Tibial nerve (tissue), 4 donors: ENCODE data around the gene ACADS. TPM values are rescaled to one million over a fixed set of nuclear protein-coding genes. Genes with fewer than 3 reads are reported as not detected.
"Not testable (repeated sequence)": the region's sequence is repeated elsewhere in the genome, so short reads cannot be mapped to it uniquely, and the experiment has no call there.

Source experiments
- DNase-seq, 2 donors: peaks; one replicate each; pipeline ENCODE4 v3.0.0-alpha.2; 2019; ENCODE audit warnings: low spot score in 2 of 2
- H3K27ac ChIP-seq, 4 donors: fragments of 200-600 bp; sonication (generic) in 3 of 4; one replicate each; pipeline ENCODE4 v1.5.1; 2017 to 2019; ENCODE audit warnings: mild to moderate bottlenecking in 1 of 4
- H3K27me3 ChIP-seq, 2 donors: fragments of 200-600 bp; sonication (generic) in 1 of 2; one replicate each; pipeline versions ENCODE4 v1.5.1 to v1.6.0; 2017 to 2019
- H3K36me3 ChIP-seq, 3 donors: fragments of 200-600 bp; sonication (generic); one replicate each; pipeline ENCODE4 v1.5.1; 2018 to 2019
- H3K4me1 ChIP-seq, 4 donors: fragments of 200-600 bp; sonication (generic) in 3 of 4; one replicate each; pipeline ENCODE4 v1.5.1; 2017 to 2019
- H3K4me3 ChIP-seq, 4 donors: fragments of 200-600 bp; sonication (generic) in 3 of 4; one replicate each; pipeline ENCODE4 v1.5.1; 2017 to 2019; ENCODE audit warnings: mild to moderate bottlenecking in 1 of 4, moderate library complexity in 1 of 4
- H3K9me3 ChIP-seq, 4 donors: fragments of 200-600 bp; sonication (generic) in 3 of 4; one replicate each; pipeline ENCODE4 v1.5.1; 2017 to 2019
- CTCF ChIP-seq, 5 experiments: fragments of 200-600 bp in 3 of 5; fragments of 450-650 bp in 2 of 5; sonication (generic) in 3 of 5; IDR thresholded peaks; one replicate each; pipeline ENCODE4 v1.5.1; 2016 to 2019; ENCODE audit warnings: antibody characterized with exemption in 5 of 5, mild to moderate bottlenecking in 3 of 5, moderate library complexity in 2 of 5
- EP300 ChIP-seq, 2 donors: sonication (generic); formaldehyde crosslinking; IDR thresholded peaks; one replicate each; pipeline ENCODE4 v1.6.1; 2017; ENCODE audit warnings: antibody characterized with exemption in 2 of 2, mild to moderate bottlenecking in 1 of 2
- POLR2A ChIP-seq, 2 donors: fragments of 450-650 bp; IDR thresholded peaks; one replicate each; pipeline ENCODE4 v1.6.1; 2017; ENCODE audit warnings: antibody characterized with exemption in 2 of 2, mild to moderate bottlenecking in 2 of 2, moderate library complexity in 2 of 2
- WGBS, 2 donors: methylation state at CpG; one replicate each; pipeline ENCODE4 v1.1.5; 2018; 5-methylcytosine and 5-hydroxymethylcytosine counted together
- total RNA-seq, 4 donors: library from RNA; depleted of rRNA; stranded (reverse); fragments of >200 nt; gene quantifications; one replicate each; pipeline ENCODE4 v1.1.0, GENCODE V29; 2016

ACADS gene
- total RNA-seq, 4 donors from 2014 or later, result 24.7 to 53.4 (median 34.3) TPM

- Histone ChIP-seq H3K9me3 (no peaks in the 10 kb centered on the region), H3K4me3 (no peak overlapping the region), H3K36me3 (peaks cover 0 to 61% (median 0%) of the 10 kb centered on the region in 3 donors), H3K27me3 (no peaks in the 10 kb centered on the region), H3K4me1 (peaks cover 0 to 16% (median 8%) of the 10 kb centered on the region in 4 donors), H3K27ac (peak overlapping the region in 2 of 4 donors; percentile 84 to 91)
- no peak for DNase-seq
- TF ChIP-seq POLR2A (IDR thresholded peaks at IDR 0.05) (no peak), EP300 (IDR thresholded peaks at IDR 0.05) (no peak), CTCF (IDR thresholded peaks at IDR 0.05) (no peak)
- WGBS, 2 donors, result 57 to 68% methylated on average over 5 of the region's 5 CpGs
Observed at GRCh38 chr12:120724720-120725119, 906 bp upstream of the ACADS start.

- Histone ChIP-seq H3K4me3 (peak overlapping the region; percentile 62 to 89 (median 70)), H3K27ac (peak overlapping the region; percentile 82 to 91 (median 83)), H3K9me3 (no peaks in the 10 kb centered on the region), H3K4me1 (peaks cover 0 to 16% (median 8%) of the 10 kb centered on the region in 4 donors), H3K36me3 (peaks cover 0 to 61% (median 2%) of the 10 kb centered on the region in 3 donors), H3K27me3 (no peaks in the 10 kb centered on the region)
- DNase-seq, result no peak
- 12 to 21% methylated on average over 14 of the region's 14 CpGs for WGBS, 2 donors
- TF ChIP-seq EP300 (IDR thresholded peaks at IDR 0.05), result no peak
Observed at GRCh38 chr12:120725151-120725658, 421 bp upstream of the ACADS start.

GRCh38 chr12:120726510-120726793 is 826 bp downstream of the ACADS start:
- 84 to 87% methylated on average over 9 of the region's 9 CpGs for WGBS, 2 donors
- Histone ChIP-seq H3K4me1 (peaks cover 0 to 16% (median 8%) of the 10 kb centered on the region in 4 donors), H3K36me3 (peaks cover 0 to 60% (median 7%) of the 10 kb centered on the region in 3 donors), H3K9me3 (no peaks in the 10 kb centered on the region), H3K27ac (peak overlapping the region in 3 of 4 donors; percentile 82 to 91 (median 84)), H3K27me3 (no peaks in the 10 kb centered on the region), H3K4me3 (peak overlapping the region; percentile 62 to 89 (median 70))
- DNase-seq, result no peak
- TF ChIP-seq POLR2A (IDR thresholded peaks at IDR 0.05), result no peak
- no peak for TF ChIP-seq CTCF (IDR thresholded peaks at IDR 0.05)
- TF ChIP-seq EP300 (IDR thresholded peaks at IDR 0.05), result no peak

GRCh38 chr12:120726961-120727360 is 1.3 kb downstream of the ACADS start:
- DNase-seq, result no peak
- WGBS, 2 donors, result 95 to 98% methylated on average over 9 of the region's 9 CpGs
- peak overlapping the region in 1 of 4 donors; percentile 84 for H3K27ac ChIP-seq
- TF ChIP-seq CTCF (IDR thresholded peaks at IDR 0.05) (no peak), POLR2A (IDR thresholded peaks at IDR 0.05) (no peak), EP300 (IDR thresholded peaks at IDR 0.05) (no peak)
- no peaks in the 10 kb centered on the region for H3K27me3 ChIP-seq
- peaks cover 0 to 56% (median 7%) of the 10 kb centered on the region in 3 donors for H3K36me3 ChIP-seq
- no peaks in the 10 kb centered on the region for H3K9me3 ChIP-seq
- H3K4me3 ChIP-seq, result no peak overlapping the region
- H3K4me1 ChIP-seq, result peaks cover 0 to 16% (median 8%) of the 10 kb centered on the region in 4 donors

- H3K27ac ChIP-seq, H3K4me1 ChIP-seq, H3K9me3 ChIP-seq, DNase-seq, H3K27me3 ChIP-seq, H3K4me3 ChIP-seq: not testable (repeated sequence)
- H3K36me3 ChIP-seq, result peaks cover 0 to 60% (median 7%) of the 10 kb centered on the region in 3 donors
- 92 to 93% methylated on average over 18 to 20 of the region's 35 CpGs for WGBS, 2 donors
Observed at GRCh38 chr12:120732198-120732597, 6.6 kb downstream of the ACADS start.

- no peak overlapping the region for H3K27ac ChIP-seq
- TF ChIP-seq CTCF (IDR thresholded peaks at IDR 0.05) (no peak), POLR2A (IDR thresholded peaks at IDR 0.05) (no peak), EP300 (IDR thresholded peaks at IDR 0.05) (no peak)
- no peak overlapping the region for H3K4me3 ChIP-seq
- no peaks in the 10 kb centered on the region for H3K27me3 ChIP-seq
- no peaks in the 10 kb centered on the region for H3K4me1 ChIP-seq
- peaks cover 0 to 63% (median 7%) of the 10 kb centered on the region in 3 donors for H3K36me3 ChIP-seq
- no peaks in the 10 kb centered on the region for H3K9me3 ChIP-seq
- WGBS, 2 donors, result 81 to 95% methylated on average over 3 of the region's 3 CpGs
- no peak for DNase-seq
Observed at GRCh38 chr12:120733574-120733973, 7.9 kb downstream of the ACADS start.
